ENCODE results near the gene LARP4B.

The LARP4B gene

GRCh38 chr10:822661-823367 lies 108.7 kb downstream of the LARP4B start:
- DNase-seq: no peak

- DNase-seq: no peak
Observed at GRCh38 chr10:822197-822596, 109.3 kb downstream of the LARP4B start.

GRCh38 chr10:821322-821721 lies 110.2 kb downstream of the LARP4B start:
- DNase-seq: peak; percentile 40

GRCh38 chr10:819816-820215 lies 111.7 kb downstream of the LARP4B start:
- no peak for DNase-seq

- peak; percentile 56 for DNase-seq
Observed at GRCh38 chr10:819326-819725, 112.2 kb downstream of the LARP4B start.

- no peak for DNase-seq
Observed at GRCh38 chr10:818526-819220, 112.8 kb downstream of the LARP4B start.

- DNase-seq: peak; percentile 16
Observed at GRCh38 chr10:818010-818409, 113.5 kb downstream of the LARP4B start.

- no peak for DNase-seq
Observed at GRCh38 chr10:817371-817770, 114.1 kb downstream of the LARP4B start.

GRCh38 chr10:816958-817357 lies 114.5 kb downstream of the LARP4B start:
- DNase-seq: no peak

GRCh38 chr10:816091-816477 lies 115.4 kb downstream of the LARP4B start:
- no peak for DNase-seq

GRCh38 chr10:815338-816090 lies 116.0 kb downstream of the LARP4B start:
- DNase-seq: no peak

- no peak for DNase-seq
Observed at GRCh38 chr10:814536-815302, 116.8 kb downstream of the LARP4B start.

GRCh38 chr10:813286-813685 lies 118.2 kb downstream of the LARP4B start:
- no peak for DNase-seq

GRCh38 chr10:812787-813186 lies 118.7 kb downstream of the LARP4B start:
- DNase-seq: no peak

GRCh38 chr10:811379-812175 lies 119.9 kb downstream of the LARP4B start:
- DNase-seq: peak; percentile 40

- peak; percentile 31 for DNase-seq
Observed at GRCh38 chr10:810351-810846, 121.1 kb downstream of the LARP4B start.

- no peak for DNase-seq
Observed at GRCh38 chr10:809671-810350, 121.7 kb downstream of the LARP4B start.

GRCh38 chr10:807958-808353 lies 123.5 kb downstream of the LARP4B start:
- no peak for DNase-seq

- DNase-seq: no peak
Observed at GRCh38 chr10:807163-807957, 124.1 kb downstream of the LARP4B start.

- DNase-seq: no peak
Observed at GRCh38 chr10:806451-807162, 124.9 kb downstream of the LARP4B start.
